GM19035 (cell line): ENCODE measurements around the gene RYR3.

Experiments used
- ATAC-seq: cut with Tn5 transposase; IDR thresholded peaks from one replicate; pipeline ENCODE4 v1.9.1; 2021; ENCODE audit not compliant: unreplicated experiment

RYR3 gene

DNA sequence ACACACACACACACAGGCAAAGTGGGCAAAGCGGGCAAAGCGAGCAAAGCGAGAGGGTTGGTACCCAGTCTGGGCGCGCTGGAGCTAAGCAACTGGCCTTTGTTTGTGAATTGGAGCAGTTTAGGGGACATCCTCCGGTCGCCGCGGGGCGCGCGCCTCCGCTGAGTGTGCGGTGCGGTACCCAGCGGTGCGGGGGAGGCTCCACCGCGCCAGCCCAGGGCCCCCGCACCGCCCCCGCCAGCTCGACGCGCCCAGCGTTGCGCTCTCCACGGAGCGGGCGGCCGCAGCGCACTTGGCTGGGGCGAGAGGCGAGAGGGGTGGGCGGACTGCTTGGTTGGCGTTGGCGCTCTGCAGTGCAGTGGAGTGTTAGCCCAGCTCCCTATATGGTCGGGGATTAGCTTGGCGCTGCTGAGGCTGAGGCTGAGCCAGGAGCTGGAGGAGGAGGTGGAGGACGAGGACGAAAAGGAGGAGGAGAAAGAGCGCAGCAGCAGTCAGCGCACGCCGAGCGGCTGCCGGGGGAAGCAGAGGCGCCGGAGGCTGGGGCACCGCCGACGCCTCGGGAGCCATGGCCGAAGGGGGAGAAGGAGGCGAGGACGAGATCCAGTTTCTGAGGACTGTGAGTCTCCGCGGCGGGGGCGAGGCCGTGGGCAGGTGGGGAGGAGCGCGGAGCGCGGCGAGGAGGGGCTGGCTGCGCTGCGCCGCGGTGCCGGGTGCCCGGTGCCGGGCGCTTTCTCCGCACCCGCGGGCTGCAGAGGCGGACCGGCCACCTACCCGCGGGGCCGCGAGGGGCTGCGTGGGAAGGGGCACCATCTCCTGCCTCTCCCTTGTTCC lies at the start of gene RYR3:
TSS of gene RYR3 (plus strand) at position 487 of the 831 bp plus-strand sequence. CDS start at position 566, 79 bp downstream.
- no peak for ATAC-seq

GRCh38 chr15:33262306-33262705 lies 48.5 kb upstream of the RYR3 start:
- ATAC-seq: no peak

GRCh38 chr15:33277689-33278088 lies 33.1 kb upstream of the RYR3 start:
- ATAC-seq: no peak

DNA sequence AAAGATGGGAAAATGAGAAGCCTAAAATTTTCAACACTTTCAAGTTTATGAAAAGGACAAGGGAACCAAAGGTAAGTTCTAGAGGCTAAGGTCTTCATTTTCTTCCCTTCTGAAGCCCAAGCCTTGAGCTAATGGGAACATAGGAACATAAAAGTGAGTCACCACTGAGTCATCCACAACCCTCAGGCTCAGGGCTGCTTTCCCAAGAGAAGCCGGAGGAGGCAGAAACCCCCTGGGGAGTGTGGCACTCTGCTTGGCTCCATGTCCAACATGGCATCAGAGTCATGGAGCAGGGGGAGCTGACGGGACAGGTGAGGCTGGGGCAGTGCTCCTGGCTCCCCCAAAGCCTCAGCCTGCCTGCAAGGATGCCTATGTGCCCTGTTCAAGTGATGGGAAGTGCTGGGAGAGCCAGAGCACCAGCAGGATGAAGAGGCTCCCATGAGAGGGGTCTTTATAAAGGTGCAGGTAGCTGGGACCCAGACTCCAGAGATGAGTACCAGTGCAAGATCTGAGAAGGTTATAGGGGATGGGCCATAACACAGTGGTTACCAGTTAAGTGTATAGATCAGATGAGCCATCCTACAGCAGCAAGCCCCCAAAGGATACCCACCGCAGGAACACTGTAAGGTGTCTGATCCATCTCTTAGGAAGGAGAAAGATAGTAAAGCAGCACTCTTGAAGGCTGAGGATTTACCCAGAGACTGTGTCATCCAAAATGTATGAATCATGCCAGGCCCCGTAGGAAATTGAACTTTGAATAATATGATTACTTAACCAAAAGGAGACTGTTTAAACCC lies 31.8 kb upstream of the RYR3 start:
- ATAC-seq: no peak

- ATAC-seq: no peak
Measured at GRCh38 chr15:33279613-33280205, 31.1 kb upstream of the RYR3 start.

DNA sequence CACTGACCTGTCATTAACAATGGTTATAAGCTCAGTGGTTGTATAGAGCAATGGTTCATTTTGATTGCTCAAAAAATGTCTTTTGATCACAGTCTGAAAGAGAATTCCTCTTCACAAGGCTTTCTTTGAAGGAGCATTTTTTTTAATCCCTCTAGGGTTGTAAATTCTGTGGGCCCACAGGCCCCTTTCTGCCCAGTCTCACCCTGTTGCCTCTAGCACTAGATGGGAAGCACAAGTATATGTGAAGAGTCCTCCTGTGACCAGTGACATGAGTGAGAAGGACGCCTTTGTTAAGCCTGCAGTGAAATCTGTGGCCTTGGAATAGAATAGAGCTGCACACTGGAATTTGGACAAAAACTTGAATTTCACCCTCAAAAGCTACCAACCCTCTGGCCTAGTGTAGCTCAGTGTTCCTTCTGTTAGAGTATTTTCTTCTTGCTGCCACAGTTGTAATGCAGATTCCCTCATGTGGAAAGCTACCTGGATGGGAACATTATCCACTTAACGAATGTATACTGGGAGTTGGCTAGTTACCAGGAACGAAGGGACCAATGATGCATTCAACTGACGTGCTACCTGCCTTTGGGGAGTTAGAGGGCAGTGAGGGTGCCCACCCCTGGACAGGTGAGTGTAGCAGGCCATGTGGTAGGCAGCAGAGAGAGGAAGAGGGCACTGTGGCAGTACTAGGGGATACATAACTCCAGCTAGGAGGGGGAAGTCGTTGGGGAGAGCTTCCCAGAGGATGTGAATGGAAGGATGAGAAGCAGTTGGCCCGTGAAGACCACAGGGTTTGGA lies 28.3 kb upstream of the RYR3 start:
- no peak for ATAC-seq

DNA sequence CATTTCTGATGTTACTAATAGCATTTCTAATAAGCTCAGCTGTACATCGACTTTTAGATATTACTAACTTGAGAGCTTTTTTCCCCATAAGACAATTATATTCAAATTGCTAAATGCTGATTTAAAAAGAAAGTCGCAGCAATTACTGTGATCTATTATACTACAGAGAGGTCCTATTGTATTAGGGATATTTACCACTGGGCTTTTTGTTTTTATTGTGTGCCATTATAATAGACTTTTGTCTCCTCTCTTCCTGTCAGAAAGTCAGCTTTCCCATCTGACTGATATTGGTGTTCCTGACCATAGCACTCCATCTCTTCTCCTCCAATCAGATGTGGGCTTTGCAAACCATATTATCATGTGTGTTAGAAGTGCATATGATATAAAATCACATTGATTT lies 27.2 kb upstream of the RYR3 start:
- ATAC-seq: no peak

DNA sequence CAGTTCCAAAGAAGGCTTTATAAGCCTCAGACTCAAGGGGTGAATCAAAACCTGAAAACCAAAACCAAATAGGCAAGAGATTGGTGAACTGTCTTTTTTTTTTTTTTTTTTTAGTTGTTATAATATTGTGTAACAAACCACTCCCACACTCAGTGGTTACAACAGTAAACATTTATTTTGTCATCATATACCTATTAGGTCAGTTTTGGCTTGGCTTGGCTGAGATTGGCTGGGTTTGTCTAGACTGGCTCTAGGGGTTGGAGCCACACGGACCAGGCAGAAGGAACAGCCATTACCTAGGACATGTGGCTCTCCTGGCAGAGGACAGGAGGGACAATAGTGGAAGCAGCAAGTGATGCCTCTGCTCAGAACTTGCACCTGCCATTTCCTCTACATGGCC lies 26.4 kb upstream of the RYR3 start:
- ATAC-seq: no peak

DNA sequence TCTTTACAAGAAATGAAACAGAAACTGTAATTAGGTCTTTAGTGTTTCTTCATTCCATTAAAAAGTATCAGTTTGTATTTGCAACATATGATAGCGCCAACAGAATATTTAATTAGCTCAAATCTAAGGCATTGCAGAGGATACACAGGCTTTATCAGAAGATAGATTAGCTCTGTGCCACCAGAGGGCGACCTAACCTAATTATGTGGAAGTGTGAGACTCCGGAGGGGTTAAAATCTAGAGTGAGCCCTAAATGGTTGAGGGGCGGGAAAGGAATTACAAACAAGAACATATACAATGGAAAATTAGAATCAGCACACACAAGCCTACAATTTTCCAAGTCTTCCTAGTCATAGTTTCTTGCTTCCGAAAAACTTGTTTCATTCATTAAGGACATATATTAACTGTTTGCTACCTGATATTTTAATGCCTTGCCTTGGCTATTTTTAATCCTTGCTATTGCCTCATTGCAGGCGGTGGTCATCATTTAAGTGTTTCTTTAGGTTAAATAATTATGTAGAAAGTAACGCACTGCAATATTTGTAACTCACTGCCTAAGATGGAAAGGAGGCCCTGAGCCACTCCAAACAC lies 18.0 kb upstream of the RYR3 start:
- ATAC-seq: no peak

DNA sequence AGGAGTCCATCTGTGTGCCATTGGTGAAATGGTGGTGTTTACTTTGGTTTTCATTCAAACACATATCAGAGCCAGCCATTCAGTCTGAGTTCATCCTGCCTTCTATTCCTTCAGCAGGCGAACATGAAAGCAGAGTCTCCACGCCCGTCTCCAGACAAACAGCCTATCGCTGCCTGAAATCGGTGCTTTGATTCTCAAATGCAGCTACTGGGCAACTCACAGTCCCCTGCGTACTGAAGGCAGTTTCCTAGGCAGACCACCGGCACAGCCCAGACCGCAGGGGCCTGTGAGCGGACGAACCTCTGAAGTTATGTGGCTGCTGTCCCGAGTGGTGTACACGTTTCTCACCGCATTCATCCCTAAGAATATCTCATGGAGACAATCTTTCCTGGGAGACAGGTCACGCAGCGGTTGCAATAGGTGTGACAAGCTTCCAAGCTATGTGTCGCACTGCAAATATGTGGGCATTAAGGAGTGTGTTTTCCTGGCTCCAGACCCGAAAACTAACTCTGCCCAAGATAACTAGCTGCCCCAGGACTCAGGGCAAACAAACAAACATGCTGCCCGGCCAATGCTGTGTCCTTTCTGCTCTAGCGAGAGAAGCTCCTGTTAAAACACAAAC lies 16.9 kb upstream of the RYR3 start:
- ATAC-seq: no peak

DNA sequence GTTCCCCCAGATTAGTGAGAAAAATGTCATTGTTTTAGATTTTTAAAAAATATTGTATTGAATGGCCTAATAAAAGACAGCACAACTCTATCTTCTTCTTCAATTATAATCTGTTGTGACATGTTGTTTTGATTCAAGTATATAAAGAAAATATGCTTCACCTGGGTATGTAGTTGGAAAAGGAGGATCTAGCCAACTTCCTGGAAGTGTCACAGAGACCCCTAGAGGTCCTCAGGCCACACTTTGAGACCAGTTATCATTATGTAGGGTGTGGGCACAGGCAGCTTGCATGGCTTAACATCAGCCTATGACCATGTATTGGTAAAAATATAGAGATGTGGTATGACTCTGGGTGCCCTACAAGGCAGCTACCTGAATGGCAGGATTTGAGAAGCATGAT lies 14.7 kb upstream of the RYR3 start:
- ATAC-seq: no peak

DNA sequence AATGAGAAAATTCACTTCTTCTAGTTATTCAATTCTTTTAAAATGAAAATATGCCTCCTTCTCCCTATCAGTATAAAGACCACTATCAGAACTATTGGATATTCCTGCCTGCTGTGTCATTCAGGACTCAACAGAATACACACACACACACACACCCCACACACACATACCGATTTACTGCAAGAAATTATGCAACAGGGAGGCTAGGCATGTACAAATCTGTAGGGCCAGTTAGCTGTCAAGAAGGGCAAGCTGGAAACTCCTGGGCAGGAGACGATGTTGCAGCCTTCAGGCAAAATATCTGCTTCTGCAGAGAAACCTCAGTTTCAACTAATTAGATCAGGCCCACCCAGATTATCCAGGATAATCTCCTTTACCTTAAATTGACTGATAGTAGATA lies 13.9 kb upstream of the RYR3 start:
- no peak for ATAC-seq

GRCh38 chr15:33298631-33299030 lies 12.1 kb upstream of the RYR3 start:
- no peak for ATAC-seq

GRCh38 chr15:33304924-33305323 lies 5.8 kb upstream of the RYR3 start:
- ATAC-seq: no peak

GRCh38 chr15:33309602-33310276 lies 1.0 kb upstream of the RYR3 start:
- no peak for ATAC-seq

GRCh38 chr15:33311312-33311971 lies 675 bp downstream of the RYR3 start:
- ATAC-seq: no peak

DNA sequence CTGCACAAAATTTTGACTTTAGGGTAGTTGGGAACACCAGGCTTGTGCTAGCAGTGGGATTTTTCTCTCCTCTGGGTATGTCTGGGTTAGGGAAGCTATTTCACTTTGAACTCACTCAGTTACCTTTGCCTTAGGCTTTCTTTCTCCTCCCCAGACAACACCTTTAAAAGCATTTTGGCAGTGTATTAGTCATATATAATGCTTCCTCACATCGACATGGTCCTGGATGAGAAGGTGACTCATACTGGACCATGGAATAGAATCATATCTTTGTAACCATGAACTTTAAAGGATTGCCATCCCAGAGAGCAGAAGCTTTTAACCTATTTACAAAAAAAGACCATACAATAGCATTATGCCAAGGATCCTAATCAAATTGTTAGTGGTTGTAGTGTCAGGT lies 2.7 kb downstream of the RYR3 start:
- ATAC-seq: no peak

GRCh38 chr15:33314069-33314468 lies 3.3 kb downstream of the RYR3 start:
- no peak for ATAC-seq

GRCh38 chr15:33315044-33315443 lies 4.3 kb downstream of the RYR3 start:
- ATAC-seq: no peak
